ENCODE results near the gene SPATA46.

Gene SPATA46

GRCh38 chr1:162347281-162347680 is 29.4 kb downstream of the SPATA46 start:
- no peak for TF ChIP-seq CTCF (IDR thresholded peaks at IDR 0.05; ENCODE audit: low read length)
- no peak for TF ChIP-seq EZH2phosphoT487 (IDR thresholded peaks at IDR 0.05; ENCODE audit: low read length)
- no peak for TF ChIP-seq EZH2 (optimal IDR thresholded peaks at IDR 0.05; ENCODE audit: low read depth, low read length)
- Histone ChIP-seq H3K27me3 (replicated peaks; ENCODE audit: insufficient read depth, low read length) (no peaks in the 10 kb centered on the region), H4K20me1 (ENCODE audit: insufficient read depth, low read length) (no peaks in the 10 kb centered on the region), H3K36me3 (replicated peaks; ENCODE audit: insufficient read depth, low read length) (no peaks in the 10 kb centered on the region), H3K9me3 (replicated peaks; ENCODE audit: insufficient read depth, low read length) (no peaks in the 10 kb centered on the region), H2AFZ (ENCODE audit: low read length) (no peak overlapping the region), H3F3A (ENCODE audit: insufficient read depth, low read length) (no peaks in the 10 kb centered on the region), H3K9me2 (replicated peaks; ENCODE audit: insufficient read depth, low read length) (no peaks in the 10 kb centered on the region), H3K9ac (ENCODE audit: low read length) (no peak overlapping the region), H3K79me2 (ENCODE audit: low read length) (no peaks in the 10 kb centered on the region), H3K4me3 (ENCODE audit: low read length) (no peak overlapping the region), H3K4me1 (ENCODE audit: low read length) (no peaks in the 10 kb centered on the region), H3K27ac (ENCODE audit: low read length) (no peak overlapping the region), H3K4me2 (ENCODE audit: low read depth, low read length) (no peak overlapping the region)
- DNase-seq: no peak

- Histone ChIP-seq H3K4me2 (ENCODE audit: low read depth, low read length) (no peak overlapping the region), H3K9me3 (replicated peaks; ENCODE audit: insufficient read depth, low read length) (no peaks in the 10 kb centered on the region), H3K4me1 (ENCODE audit: low read length) (no peaks in the 10 kb centered on the region), H3K4me3 (ENCODE audit: low read length) (no peak overlapping the region), H3F3A (ENCODE audit: insufficient read depth, low read length) (no peaks in the 10 kb centered on the region), H3K36me3 (replicated peaks; ENCODE audit: insufficient read depth, low read length) (no peaks in the 10 kb centered on the region), H3K9me2 (replicated peaks; ENCODE audit: insufficient read depth, low read length) (no peaks in the 10 kb centered on the region), H3K79me2 (ENCODE audit: low read length) (no peaks in the 10 kb centered on the region), H3K27ac (ENCODE audit: low read length) (no peak overlapping the region), H3K27me3 (replicated peaks; ENCODE audit: insufficient read depth, low read length) (no peaks in the 10 kb centered on the region), H3K9ac (ENCODE audit: low read length) (no peak overlapping the region), H4K20me1 (ENCODE audit: insufficient read depth, low read length) (no peaks in the 10 kb centered on the region), H2AFZ (ENCODE audit: low read length) (no peak overlapping the region)
- DNase-seq: no peak
- TF ChIP-seq EZH2phosphoT487 (IDR thresholded peaks at IDR 0.05; ENCODE audit: low read length): no peak
- TF ChIP-seq CTCF (IDR thresholded peaks at IDR 0.05; ENCODE audit: low read length): no peak
- TF ChIP-seq EZH2 (optimal IDR thresholded peaks at IDR 0.05; ENCODE audit: low read depth, low read length): no peak
These were observed 33.2 kb downstream of the SPATA46 start for GRCh38 chr1:162343470-162343869.

- H3K27me3 ChIP-seq (replicated peaks; ENCODE audit: insufficient read depth, low read length): no peaks in the 10 kb centered on the region
- H3K79me2 ChIP-seq (ENCODE audit: low read length): no peaks in the 10 kb centered on the region
- H4K20me1 ChIP-seq (ENCODE audit: insufficient read depth, low read length): no peaks in the 10 kb centered on the region
- H3K9ac ChIP-seq (ENCODE audit: low read length): no peak overlapping the region
- H2AFZ ChIP-seq (ENCODE audit: low read length): no peak overlapping the region
- H3K9me3 ChIP-seq (replicated peaks; ENCODE audit: insufficient read depth, low read length): no peaks in the 10 kb centered on the region
- H3F3A ChIP-seq (ENCODE audit: insufficient read depth, low read length): no peaks in the 10 kb centered on the region
- H3K36me3 ChIP-seq (replicated peaks; ENCODE audit: insufficient read depth, low read length): no peaks in the 10 kb centered on the region
- DNase-seq: no peak
- no peak overlapping the region for H3K4me2 ChIP-seq (ENCODE audit: low read depth, low read length)
- TF ChIP-seq EZH2 (optimal IDR thresholded peaks at IDR 0.05; ENCODE audit: low read depth, low read length): no peak
- TF ChIP-seq EZH2phosphoT487 (IDR thresholded peaks at IDR 0.05; ENCODE audit: low read length): no peak
- no peak for TF ChIP-seq CTCF (IDR thresholded peaks at IDR 0.05; ENCODE audit: low read length)
- no peak overlapping the region for H3K4me3 ChIP-seq (ENCODE audit: low read length)
- H3K9me2 ChIP-seq (replicated peaks; ENCODE audit: insufficient read depth, low read length): no peaks in the 10 kb centered on the region
- no peak overlapping the region for H3K27ac ChIP-seq (ENCODE audit: low read length)
- no peaks in the 10 kb centered on the region for H3K4me1 ChIP-seq (ENCODE audit: low read length)
These were observed 34.1 kb downstream of the SPATA46 start for GRCh38 chr1:162342452-162342983.

Data from MM.1S (cell line).